Body of pancreas (tissue), 4 donors: ENCODE measurements around the gene WDR46.

Experiments used
- POLR2A ChIP-seq, 3 donors: fragments of 450-650 bp; IDR thresholded peaks; one replicate each; pipeline ENCODE4 v1.6.1; 2016; ENCODE audit warnings: antibody characterized with exemption in 3 of 3, mild to moderate bottlenecking in 2 of 3
- TF ChIP-seq, protein P1 (sequence below), 7 experiments: fragments of 450-650 bp in 4 of 7; fragments of 200-600 bp in 3 of 7; sonication (generic) in 3 of 7; IDR thresholded peaks; one replicate each; pipeline ENCODE4 v1.5.1; 2016 to 2019; ENCODE audit warnings: antibody characterized with exemption in 7 of 7

DNA sequence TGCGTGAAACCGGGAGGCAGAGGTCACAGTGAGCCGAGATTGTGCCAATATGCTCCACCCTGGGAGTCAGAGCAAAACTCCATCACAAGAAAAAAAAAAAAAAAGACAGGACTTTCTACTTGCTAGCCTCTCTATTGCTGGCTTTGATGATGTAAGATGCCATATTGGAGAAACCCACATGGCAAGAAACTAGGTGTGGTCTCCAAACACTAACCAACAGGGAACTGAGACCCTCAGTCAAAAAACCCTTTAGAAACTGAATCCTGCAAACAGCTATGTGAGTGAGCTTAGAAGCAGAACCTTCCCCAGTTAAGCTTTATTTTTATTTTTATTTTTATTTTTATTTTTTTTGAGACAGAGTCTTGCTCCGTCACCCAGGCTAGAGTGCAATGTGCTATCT lies 46.9 kb upstream of the WDR46 start:
- TF ChIP-seq, protein P1, sequence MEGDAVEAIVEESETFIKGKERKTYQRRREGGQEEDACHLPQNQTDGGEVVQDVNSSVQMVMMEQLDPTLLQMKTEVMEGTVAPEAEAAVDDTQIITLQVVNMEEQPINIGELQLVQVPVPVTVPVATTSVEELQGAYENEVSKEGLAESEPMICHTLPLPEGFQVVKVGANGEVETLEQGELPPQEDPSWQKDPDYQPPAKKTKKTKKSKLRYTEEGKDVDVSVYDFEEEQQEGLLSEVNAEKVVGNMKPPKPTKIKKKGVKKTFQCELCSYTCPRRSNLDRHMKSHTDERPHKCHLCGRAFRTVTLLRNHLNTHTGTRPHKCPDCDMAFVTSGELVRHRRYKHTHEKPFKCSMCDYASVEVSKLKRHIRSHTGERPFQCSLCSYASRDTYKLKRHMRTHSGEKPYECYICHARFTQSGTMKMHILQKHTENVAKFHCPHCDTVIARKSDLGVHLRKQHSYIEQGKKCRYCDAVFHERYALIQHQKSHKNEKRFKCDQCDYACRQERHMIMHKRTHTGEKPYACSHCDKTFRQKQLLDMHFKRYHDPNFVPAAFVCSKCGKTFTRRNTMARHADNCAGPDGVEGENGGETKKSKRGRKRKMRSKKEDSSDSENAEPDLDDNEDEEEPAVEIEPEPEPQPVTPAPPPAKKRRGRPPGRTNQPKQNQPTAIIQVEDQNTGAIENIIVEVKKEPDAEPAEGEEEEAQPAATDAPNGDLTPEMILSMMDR (IDR thresholded peaks at IDR 0.05), result no peak
- TF ChIP-seq POLR2A (IDR thresholded peaks at IDR 0.05), result no peak
